Stomach (tissue), 4 donors: ENCODE measurements around the gene GDF11.

Experiments
- CTCF ChIP-seq, 7 experiments: fragments of 450-650 bp in 4 of 7; fragments of 200-600 bp in 3 of 7; sonication (generic) in 3 of 7; IDR thresholded peaks; one replicate each; pipeline ENCODE4 v1.5.1; 2016 to 2019; ENCODE audit warnings: antibody characterized with exemption in 7 of 7, control low read depth in 2 of 7, mild to moderate bottlenecking in 1 of 7
- EP300 ChIP-seq: sonication (generic); formaldehyde crosslinking; IDR thresholded peaks from one replicate; pipeline ENCODE4 v1.6.1; 2017; ENCODE audit warnings: antibody characterized with exemption
- POLR2A ChIP-seq, 4 donors: fragments of 450-650 bp; IDR thresholded peaks; one replicate each; pipeline ENCODE4 v1.6.1; 2016; ENCODE audit warnings: antibody characterized with exemption in 4 of 4, control low read depth in 2 of 4, mild to moderate bottlenecking in 1 of 4, moderate library complexity in 1 of 4
- POLR2AphosphoS5 ChIP-seq, 3 donors: sonication (generic); formaldehyde crosslinking; IDR thresholded peaks; one replicate each; pipeline ENCODE4 v1.6.1; 2016; ENCODE audit warnings: antibody characterized with exemption in 3 of 3

- TF ChIP-seq CTCF (IDR thresholded peaks at IDR 0.05) (no peak), EP300 (no peak), POLR2A (IDR thresholded peaks at IDR 0.05) (no peak), POLR2AphosphoS5 (IDR thresholded peaks at IDR 0.05) (no peak)
Measured at GRCh38 chr12:55767156-55767555, 24.2 kb downstream of the GDF11 start.
